GM12878 (cell line): ENCODE results near the gene TANC2. TPM values are rescaled to one million over a fixed set of nuclear protein-coding genes. Genes with fewer than 3 reads are reported as not detected.

Experiments used
- ATAC-seq: fragments of 200-7000 bp; cut with Tn5 transposase; 3 replicates; pipeline ENCODE4 v1.9.1; 2020; ENCODE audit warnings: mild to moderate bottlenecking, moderate library complexity
- BruUV-seq: library from RNA; stranded (reverse); fragments of 400-500 nt; replicated peaks from 2 replicates; lab custom pipeline; 2021; lab: Mats Ljungman, UMichigan
- CTCF ChIA-PET: fragments of 300-600 bp; sonication (Branson Sonifier 250); formaldehyde crosslinking; extraction: SDS; loops from one replicate; lab custom pipeline; 2021; ENCODE audit warnings: inconsistent platforms; lab: Yijun Ruan, JAX
- POLR2A ChIA-PET: fragments of 350-600 bp; formaldehyde crosslinking; extraction: SDS; loops from one replicate; lab custom pipeline; 2021; ENCODE audit warnings: inconsistent platforms; lab: Charles Lee
- RAD21 ChIA-PET: fragments of 300-600 bp; sonication (Branson Sonifier 250); formaldehyde crosslinking; loops from one replicate; lab custom pipeline; 2023; ENCODE audit warnings: antibody characterized with exemption; ENCODE audit not compliant: unreplicated experiment; lab: Charles Lee
- SMC1A ChIA-PET: fragments of 300-600 bp; sonication (Branson Sonifier 250); formaldehyde crosslinking; loops from one replicate; lab custom pipeline; 2023; ENCODE audit not compliant: unreplicated experiment, uncharacterized antibody; lab: Charles Lee
- DNase-seq: peaks from one replicate; pipeline ENCODE4 v3.0.0-alpha.2; 2011; ENCODE audit warnings: low read depth, low spot score
- FAIRE-seq: peaks from 3 replicates; lab custom pipeline; 2011; peaks lifted over from hg19 to GRCh38; lab: Jason Lieb, UNC
- H2AFZ ChIP-seq: 2 replicates; pipeline ENCODE4 v1.6.0; 2011; ENCODE audit warnings: low read depth, low read length, control low read depth; ENCODE audit not compliant: control insufficient read depth
- H3K27ac ChIP-seq: 2 replicates; pipeline ENCODE4 v1.5.1; 2011; ENCODE audit warnings: control low read depth; ENCODE audit not compliant: control insufficient read depth, insufficient read depth
- H3K27me3 ChIP-seq, 2 experiments: replicated peaks in 1 of 2; 2 replicates each; pipeline versions ENCODE4 v1.6.0 to v1.6.1; 2011; ENCODE audit warnings: low read length in 1 of 2; ENCODE audit not compliant: control insufficient read depth in 2 of 2, insufficient read depth in 2 of 2
- H3K36me3 ChIP-seq, 2 experiments: 2 replicates each; pipeline ENCODE4 v1.5.1; 2011; ENCODE audit warnings: low read length in 1 of 2; ENCODE audit not compliant: control insufficient read depth in 2 of 2, insufficient read depth in 2 of 2
- H3K4me1 ChIP-seq: 2 replicates; pipeline ENCODE4 v1.6.1; 2011; ENCODE audit warnings: mild to moderate bottlenecking, low read length, moderate library complexity, mixed read lengths; ENCODE audit not compliant: control insufficient read depth, insufficient read depth
- H3K4me2 ChIP-seq: 2 replicates; pipeline ENCODE4 v1.6.0; 2011; ENCODE audit warnings: control low read depth; ENCODE audit not compliant: control insufficient read depth, insufficient read depth
- H3K4me3 ChIP-seq: fragments of 200-600 bp; sonication (generic); 2 replicates; pipeline ENCODE4 v1.5.1; 2016
- H3K79me2 ChIP-seq: 2 replicates; pipeline ENCODE4 v1.6.0; 2011; ENCODE audit warnings: low read length; ENCODE audit not compliant: control insufficient read depth, insufficient read depth
- H3K9ac ChIP-seq: 2 replicates; pipeline ENCODE4 v1.8.0; 2011; ENCODE audit warnings: low read length, control low read depth, mixed read lengths; ENCODE audit not compliant: control insufficient read depth, insufficient read depth
- H3K9me3 ChIP-seq: replicated peaks from 3 replicates; pipeline ENCODE4 v1.5.1; 2011; ENCODE audit warnings: mild to moderate bottlenecking, low read length; ENCODE audit not compliant: control insufficient read depth, insufficient read depth
- H4K20me1 ChIP-seq: 2 replicates; pipeline ENCODE4 v1.6.0; 2011; ENCODE audit not compliant: control insufficient read depth, insufficient read depth
- ETV6 ChIP-seq, 2 experiments: fragments of 450-650 bp in 1 of 2; IDR thresholded peaks in 1 of 2; conservative IDR thresholded peaks in 1 of 2; 2 replicates each; pipeline ENCODE4 v1.6.1; 2014; ENCODE audit warnings: antibody characterized with exemption in 1 of 2, borderline replicate concordance in 1 of 2, low read depth in 1 of 2, mild to moderate bottlenecking in 1 of 2, moderate library complexity in 1 of 2
- NFXL1 ChIP-seq: fragments of 450-650 bp; IDR thresholded peaks from 2 replicates; pipeline ENCODE4 v1.6.1; 2017; ENCODE audit warnings: antibody characterized with exemption, mild to moderate bottlenecking, borderline replicate concordance
- RUNX3 ChIP-seq: IDR thresholded peaks from 2 replicates; pipeline ENCODE4 v1.6.1; 2012; ENCODE audit warnings: low read length, inconsistent platforms
- WGBS: methylation state at CpG from one replicate; pipeline ENCODE4 v1.1.6; 2016; ENCODE audit warnings: low lambda C conversion rate; ENCODE audit not compliant: insufficient replicate concordance, insufficient coverage; ENCODE audit errors: missing lambda C conversion rate; 5-methylcytosine and 5-hydroxymethylcytosine counted together
- in situ Hi-C: fragments of 300-500 bp; cut with MboI; formaldehyde crosslinking; loops from 9 replicates; pipeline ENCODE4 v1.14.3; 2018; ENCODE audit warnings: mixed read lengths
- intact Hi-C: fragments of 100-400 bp; cut with micrococcal nuclease; formaldehyde crosslinking; loops from one replicate; pipeline ENCODE4 v1.14.2; 2022; ENCODE audit not compliant: unreplicated experiment
- polyA plus RNA-seq, 11 experiments: library from polyadenylated mRNA; depleted of rRNA in 4 of 11; unstranded in 6 of 11; stranded (reverse) in 5 of 11; fragments of >200 nt; fragmentation: Nextera tagmentation in 4 of 11; fragmentation: Illumina TruSeq in 1 of 11; extraction: Ambion mirVana in 4 of 11; extraction: Trizol in 1 of 11; gene quantifications; 1 replicate in 1 of 11; 2 replicates in 10 of 11; pipeline versions ENCODE4 v1.2.1 to v1.2.3, GENCODE V29; 2011 to 2016; ENCODE audit warnings: inconsistent platforms in 2 of 11, missing spikeins in 2 of 11, low read depth in 1 of 11
- total RNA-seq, 4 experiments: library from RNA; depleted of rRNA in 3 of 4; stranded (reverse); fragments of >200 nt in 3 of 4; fragmentation: Illumina TruSeq in 1 of 4; extraction: Trizol in 1 of 4; gene quantifications; 2 replicates each; pipeline versions ENCODE4 v1.2.1 to v1.2.3, GENCODE V29; 2013 to 2021
- TF ChIP-seq, protein P1 (sequence below): fragments of 450-650 bp; IDR thresholded peaks from 2 replicates; pipeline ENCODE4 v1.6.1; 2016; ENCODE audit warnings: mild to moderate bottlenecking, moderate library complexity, borderline replicate concordance

The TANC2 gene
- total and polyA plus RNA-seq, 10 of the 15 experiments (the other 5 are each of a cell fraction or from before 2014, with no cell fraction given): under 0.01 to 0.13 (median 0.03) TPM; not detected in 2

DNA sequence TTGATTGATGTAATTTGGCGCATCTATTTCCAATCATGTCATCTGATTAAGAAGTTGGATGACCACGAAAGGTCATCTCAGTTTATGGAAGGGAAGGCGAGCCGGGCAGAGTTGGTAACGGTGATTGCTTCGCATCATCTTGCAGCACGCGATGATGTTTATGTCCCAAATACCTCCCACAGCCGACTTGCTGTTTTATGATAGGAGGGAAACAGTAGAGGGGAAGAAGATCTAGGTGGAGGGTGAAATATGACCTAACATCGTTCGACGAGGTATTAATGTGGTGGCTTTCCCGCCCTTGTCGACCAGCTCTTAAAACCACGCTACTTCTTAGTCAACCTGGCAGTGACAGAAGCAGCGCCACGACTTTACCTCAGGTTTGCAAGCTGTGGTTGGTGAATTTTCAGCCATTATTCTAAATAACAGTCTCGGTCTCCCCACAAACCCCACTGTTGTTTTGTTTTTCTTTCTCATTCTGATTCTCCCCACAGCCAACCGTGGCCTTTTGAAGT, 805 bp upstream of the TANC2 start:
- Histone ChIP-seq H3K9ac (no peak overlapping the region), H2AFZ (peak overlapping the region; percentile 83), H3K4me3 (peak overlapping the region; percentile 63; the same call in 1 of the 2 replicates), H3K79me2 (no peaks in the 10 kb centered on the region), H3K27ac (no peak overlapping the region), H3K4me1 (peaks cover 8% of the 10 kb centered on the region), H4K20me1 (no peaks in the 10 kb centered on the region), H3K27me3 (peaks cover 3 to 8% of the 10 kb centered on the region in 2 experiments), H3K36me3 (no peaks in the 10 kb centered on the region), H3K4me2 (peak overlapping the region; percentile 77), H3K9me3 (no peaks in the 10 kb centered on the region; the same call in 2 of the 3 replicates)
- SMC1A ChIA-PET: no interaction called here
- RAD21 ChIA-PET: interaction anchor here (0.5 kb wide), 1 partner anchor 1060 kb away, joined by 3 read pairs; no protein-coding TSS in a partner anchor
- TF ChIP-seq, protein P1, sequence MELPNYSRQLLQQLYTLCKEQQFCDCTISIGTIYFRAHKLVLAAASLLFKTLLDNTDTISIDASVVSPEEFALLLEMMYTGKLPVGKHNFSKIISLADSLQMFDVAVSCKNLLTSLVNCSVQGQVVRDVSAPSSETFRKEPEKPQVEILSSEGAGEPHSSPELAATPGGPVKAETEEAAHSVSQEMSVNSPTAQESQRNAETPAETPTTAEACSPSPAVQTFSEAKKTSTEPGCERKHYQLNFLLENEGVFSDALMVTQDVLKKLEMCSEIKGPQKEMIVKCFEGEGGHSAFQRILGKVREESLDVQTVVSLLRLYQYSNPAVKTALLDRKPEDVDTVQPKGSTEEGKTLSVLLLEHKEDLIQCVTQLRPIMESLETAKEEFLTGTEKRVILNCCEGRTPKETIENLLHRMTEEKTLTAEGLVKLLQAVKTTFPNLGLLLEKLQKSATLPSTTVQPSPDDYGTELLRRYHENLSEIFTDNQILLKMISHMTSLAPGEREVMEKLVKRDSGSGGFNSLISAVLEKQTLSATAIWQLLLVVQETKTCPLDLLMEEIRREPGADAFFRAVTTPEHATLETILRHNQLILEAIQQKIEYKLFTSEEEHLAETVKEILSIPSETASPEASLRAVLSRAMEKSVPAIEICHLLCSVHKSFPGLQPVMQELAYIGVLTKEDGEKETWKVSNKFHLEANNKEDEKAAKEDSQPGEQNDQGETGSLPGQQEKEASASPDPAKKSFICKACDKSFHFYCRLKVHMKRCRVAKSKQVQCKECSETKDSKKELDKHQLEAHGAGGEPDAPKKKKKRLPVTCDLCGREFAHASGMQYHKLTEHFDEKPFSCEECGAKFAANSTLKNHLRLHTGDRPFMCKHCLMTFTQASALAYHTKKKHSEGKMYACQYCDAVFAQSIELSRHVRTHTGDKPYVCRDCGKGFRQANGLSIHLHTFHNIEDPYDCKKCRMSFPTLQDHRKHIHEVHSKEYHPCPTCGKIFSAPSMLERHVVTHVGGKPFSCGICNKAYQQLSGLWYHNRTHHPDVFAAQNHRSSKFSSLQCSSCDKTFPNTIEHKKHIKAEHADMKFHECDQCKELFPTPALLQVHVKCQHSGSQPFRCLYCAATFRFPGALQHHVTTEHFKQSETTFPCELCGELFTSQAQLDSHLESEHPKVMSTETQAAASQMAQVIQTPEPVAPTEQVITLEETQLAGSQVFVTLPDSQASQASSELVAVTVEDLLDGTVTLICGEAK: no peak
- peak; percentile 63; the same call in 1 of the 2 replicates for TF ChIP-seq NFXL1
- peak in 1 of 2 experiments; percentile 16; a peak in 1 of 4 replicates for TF ChIP-seq ETV6 (conservative IDR thresholded peaks at IDR 0.05 in 1 of 2, IDR thresholded peaks at IDR 0.05 in 1 of 2; ENCODE audit: borderline replicate concordance in 1 of 2, low read depth in 1 of 2)
- TF ChIP-seq RUNX3: peak; percentile 16; the same call in 1 of the 2 replicates
- FAIRE-seq (no peak), DNase-seq (no peak), ATAC-seq (peak; percentile 15)
- in situ Hi-C loops: no loop called here
- WGBS: 49% methylated on average over 19 of the region's 19 CpGs
- POLR2A ChIA-PET: no interaction called here
- CTCF ChIA-PET: interaction anchor here (1.1 kb wide), 1 partner anchor 9 kb away, joined by 3 read pairs; no protein-coding TSS in a partner anchor
- no TSS peak for BruUV-seq
- intact Hi-C loops: loop anchor here (5.0 kb wide), 1 partner anchor 243 kb away; no protein-coding TSS in a partner anchor
